SU-DHL-6 (cell line): Measurements from ENCODE around the gene ERICH2.
"Not testable (repeated sequence)": the region's sequence is repeated elsewhere in the genome, so short reads cannot be mapped to it uniquely, and the experiment has no call there.

ENCODE experiments used
- H2AFZ ChIP-seq: fragments of 200-600 bp; sonication (generic); 2 replicates; pipeline ENCODE4 v1.6.1; 2014; ENCODE audit warnings: low read depth, mild to moderate bottlenecking, moderate library complexity, mixed read lengths, antibody characterized with exemption, low read length; ENCODE audit not compliant: severe bottlenecking
- H3F3A ChIP-seq: fragments of 200-600 bp; shearing (Covaris generic); 2 replicates; pipeline ENCODE4 v1.6.0; 2016; ENCODE audit warnings: antibody characterized with exemption, mild to moderate bottlenecking; ENCODE audit not compliant: insufficient read depth
- H3K27ac ChIP-seq: fragments of 200-600 bp; sonication (generic); 2 replicates; pipeline ENCODE4 v1.5.1; 2016; ENCODE audit warnings: low read depth, mild to moderate bottlenecking, low read length, moderate library complexity, mixed read lengths
- H3K27me3 ChIP-seq: fragments of 200-600 bp; sonication (generic), shearing (Covaris generic); 2 replicates; pipeline ENCODE4 v1.6.0; 2014; ENCODE audit warnings: mild to moderate bottlenecking, low read length
- H3K36me3 ChIP-seq: fragments of 200-600 bp; sonication (generic); 2 replicates; pipeline ENCODE4 v1.6.1; 2014; ENCODE audit warnings: mild to moderate bottlenecking, low read length, mixed read lengths
- H3K4me2 ChIP-seq: fragments of 300-600, 200-600 bp; shearing (Covaris generic), sonication (generic); 2 replicates; pipeline ENCODE4 v1.6.0; 2014; ENCODE audit warnings: low read length, low read depth, mild to moderate bottlenecking; ENCODE audit not compliant: poor library complexity, severe bottlenecking
- H3K4me3 ChIP-seq: fragments of 200-600 bp; sonication (generic); 2 replicates; pipeline ENCODE4 v1.5.1; 2014; ENCODE audit warnings: antibody characterized with exemption, low read length, mild to moderate bottlenecking, mixed read lengths; ENCODE audit not compliant: insufficient read depth, poor library complexity, severe bottlenecking
- H3K79me2 ChIP-seq: fragments of 200-600 bp; sonication (generic); 2 replicates; pipeline ENCODE4 v1.6.1; 2014; ENCODE audit warnings: mild to moderate bottlenecking, low read length, moderate library complexity; ENCODE audit not compliant: insufficient read depth
- H3K9ac ChIP-seq: fragments of 200-600 bp; sonication (generic); 2 replicates; pipeline ENCODE4 v1.7.0; 2014; ENCODE audit warnings: mild to moderate bottlenecking, low read length
- H3K9me2 ChIP-seq: fragments of 200-600 bp; sonication (generic); replicated peaks from 2 replicates; pipeline ENCODE4 v1.6.1; 2014; ENCODE audit warnings: low read length; ENCODE audit not compliant: insufficient read depth
- H3K9me3 ChIP-seq: fragments of 200-600 bp; sonication (generic); 2 replicates; pipeline ENCODE4 v1.6.1; 2014; ENCODE audit warnings: low read length, mixed read lengths; ENCODE audit not compliant: insufficient read depth
- H4K20me1 ChIP-seq: fragments of 200-600 bp; sonication (generic); 2 replicates; pipeline ENCODE4 v1.6.1; 2014; ENCODE audit warnings: low read depth, mild to moderate bottlenecking, antibody characterized with exemption, low read length, moderate library complexity, mixed read lengths
- CTCF ChIP-seq: fragments of 200-600 bp; sonication (generic); IDR thresholded peaks from one replicate; pipeline ENCODE4 v1.5.1; 2017; ENCODE audit warnings: antibody characterized with exemption, mild to moderate bottlenecking, low read length, moderate library complexity; ENCODE audit not compliant: insufficient read depth, poor library complexity, severe bottlenecking
- EZH2phosphoT487 ChIP-seq: fragments of 200-600 bp; sonication (generic), shearing (Covaris generic); conservative IDR thresholded peaks from 2 replicates; pipeline ENCODE4 v1.6.1; 2018; ENCODE audit warnings: mild to moderate bottlenecking, antibody characterized with exemption, low read length, moderate library complexity, mixed read lengths

ERICH2 gene

GRCh38 chr2:170745305-170745704, 24.9 kb upstream of the ERICH2 start:
- Histone ChIP-seq H3K27me3 (no peaks in the 10 kb centered on the region), H3F3A (no peaks in the 10 kb centered on the region), H3K36me3 (no peaks in the 10 kb centered on the region), H3K9me3 (no peaks in the 10 kb centered on the region), H4K20me1 (no peaks in the 10 kb centered on the region), H3K4me3 (no peak overlapping the region), H3K9me2 (no peaks in the 10 kb centered on the region), H3K9ac (no peak overlapping the region), H2AFZ (no peak overlapping the region), H3K27ac (no peak overlapping the region), H3K79me2 (no peaks in the 10 kb centered on the region), H3K4me2 (no peak overlapping the region)
- TF ChIP-seq CTCF (no peak), EZH2phosphoT487 (no peak)

- Histone ChIP-seq H3F3A (no peaks in the 10 kb centered on the region), H4K20me1 (no peaks in the 10 kb centered on the region), H3K9me2 (no peaks in the 10 kb centered on the region), H3K27me3 (no peaks in the 10 kb centered on the region), H3K27ac (no peak overlapping the region), H3K9me3 (no peaks in the 10 kb centered on the region), H3K9ac (no peak overlapping the region), H3K4me3 (no peak overlapping the region), H2AFZ (no peak overlapping the region), H3K4me2 (no peak overlapping the region), H3K79me2 (no peaks in the 10 kb centered on the region), H3K36me3 (no peaks in the 10 kb centered on the region)
- TF ChIP-seq EZH2phosphoT487 (no peak), CTCF (no peak)
These were observed 22.3 kb upstream of the ERICH2 start for GRCh38 chr2:170747921-170748320.

- not testable (repeated sequence) for H3K79me2 ChIP-seq, H3K36me3 ChIP-seq, H3K4me3 ChIP-seq, H3K4me2 ChIP-seq, H3F3A ChIP-seq, H3K9me3 ChIP-seq, H3K9ac ChIP-seq, H3K9me2 ChIP-seq, H3K27me3 ChIP-seq, H3K27ac ChIP-seq, H4K20me1 ChIP-seq, H2AFZ ChIP-seq
These were observed 18.6 kb upstream of the ERICH2 start for GRCh38 chr2:170751555-170751954.

- no peak for TF ChIP-seq CTCF
- no peak for TF ChIP-seq EZH2phosphoT487
- Histone ChIP-seq H3K9me2 (no peaks in the 10 kb centered on the region), H3K27ac (no peak overlapping the region), H3F3A (no peaks in the 10 kb centered on the region), H3K4me3 (no peak overlapping the region), H3K9ac (no peak overlapping the region), H3K79me2 (no peaks in the 10 kb centered on the region), H3K4me2 (no peak overlapping the region), H3K9me3 (no peaks in the 10 kb centered on the region), H4K20me1 (no peaks in the 10 kb centered on the region), H2AFZ (no peak overlapping the region), H3K36me3 (no peaks in the 10 kb centered on the region), H3K27me3 (no peaks in the 10 kb centered on the region)
These were observed 8.6 kb upstream of the ERICH2 start for GRCh38 chr2:170761572-170761971.
